Spleen (tissue), 7 donors: ENCODE measurements around the gene KREMEN1.

Experiments
- CTCF ChIP-seq, 11 experiments: fragments of 200-600 bp in 7 of 11; fragments of 450-650 bp in 4 of 11; sonication (generic) in 4 of 11; IDR thresholded peaks in 8 of 11; conservative IDR thresholded peaks in 3 of 11; 1 replicate in 7 of 11; 2 replicates in 4 of 11; pipeline versions ENCODE4 v1.4.0 to v1.8.0; 2016 to 2021; ENCODE audit warnings: antibody characterized with exemption in 11 of 11, inconsistent platforms in 4 of 11, mild to moderate bottlenecking in 1 of 11
- POLR2A ChIP-seq, 3 donors: fragments of 450-650 bp; IDR thresholded peaks; one replicate each; pipeline ENCODE4 v1.5.1; 2017; ENCODE audit warnings: antibody characterized with exemption in 3 of 3, mild to moderate bottlenecking in 1 of 3
- POLR2AphosphoS5 ChIP-seq, 3 donors: sonication (generic); formaldehyde crosslinking; IDR thresholded peaks; one replicate each; pipeline ENCODE4 v1.5.1; 2017; ENCODE audit warnings: antibody characterized with exemption in 3 of 3
- donor health status: DM: no; HTN: no; CAD: no; lungs with moderate emphysema.
- donor health status: DM: no; HTN: no; CAD: no.
- donor health status: DM: no; HTN: no; CAD: no.

GRCh38 chr22:29193021-29193420 is 120.2 kb downstream of the KREMEN1 start:
- TF ChIP-seq CTCF (IDR thresholded peaks at IDR 0.05 in 8 of 11, conservative IDR thresholded peaks at IDR 0.05 in 3 of 11), result no peak
- no peak for TF ChIP-seq POLR2A (IDR thresholded peaks at IDR 0.05)
- no peak for TF ChIP-seq POLR2AphosphoS5 (IDR thresholded peaks at IDR 0.05)
